RWPE1 (cell line): Measurements from ENCODE around the gene HYAL3.

Source experiments
- CTCF ChIA-PET: fragments of 350-600 bp; sonication (Branson Sonifier 250); formaldehyde crosslinking; extraction: SDS; loops from one replicate; lab custom pipeline; 2021; lab: Yijun Ruan, JAX
- POLR2A ChIA-PET: fragments of 400-600 bp; formaldehyde crosslinking; extraction: SDS; loops from one replicate; lab custom pipeline; 2020; ENCODE audit warnings: antibody characterized with exemption; ENCODE audit not compliant: low non-redundant PET; lab: Yijun Ruan, JAX
- DNase-seq: peaks from one replicate; pipeline ENCODE4 v3.0.0; 2012; ENCODE audit warnings: low spot score
- H3K27ac ChIP-seq: fragments of 450-650 bp; 2 replicates; pipeline ENCODE4 v1.5.1; 2017
- CTCF ChIP-seq: fragments of 450-650 bp; conservative IDR thresholded peaks from 2 replicates; pipeline ENCODE4 v1.5.1; 2017; ENCODE audit warnings: low read depth, mild to moderate bottlenecking

The HYAL3 gene

GRCh38 chr3:50297896-50298725 lies 1.1 kb downstream of the HYAL3 start:
- peak overlapping the region; percentile 93 for H3K27ac ChIP-seq
- no peak for TF ChIP-seq CTCF
- no peak for DNase-seq
- ChIA-PET CTCF (interaction anchor here (0.6 kb wide), 2 partner anchors 35 to 133 kb away, joined by 4 to 6 read pairs; no protein-coding TSS in a partner anchor), POLR2A (interaction anchor here (0.6 kb wide), 1 partner anchor 8 kb away, joined by 7 read pairs; no protein-coding TSS in a partner anchor)

- ChIA-PET CTCF (no interaction called here), POLR2A (no interaction called here)
- no peak for TF ChIP-seq CTCF
- peak overlapping the region; percentile 93 for H3K27ac ChIP-seq
- DNase-seq: no peak
These were observed 1.8 kb downstream of the HYAL3 start for GRCh38 chr3:50297384-50297775.

GRCh38 chr3:50296721-50297383 lies 2.4 kb downstream of the HYAL3 start:
- POLR2A ChIA-PET: no interaction called here
- CTCF ChIA-PET: no interaction called here
- TF ChIP-seq CTCF: no peak
- peak overlapping the region; percentile 93 for H3K27ac ChIP-seq
- no peak for DNase-seq

GRCh38 chr3:50295553-50296431 lies 3.4 kb downstream of the HYAL3 start:
- no peak for DNase-seq
- CTCF ChIA-PET: interaction anchor here (1.5 kb wide), 1 partner anchor 28 kb away, joined by 3 read pairs; no protein-coding TSS in a partner anchor
- peak overlapping the region; percentile 93 for H3K27ac ChIP-seq
- POLR2A ChIA-PET: no interaction called here
- TF ChIP-seq CTCF: no peak

GRCh38 chr3:50294492-50295403 lies 4.5 kb downstream of the HYAL3 start:
- DNase-seq: no peak
- no peak for TF ChIP-seq CTCF
- CTCF ChIA-PET: interaction anchor here (1.5 kb wide), 1 partner anchor 29 kb away, joined by 3 read pairs; no protein-coding TSS in a partner anchor
- H3K27ac ChIP-seq: peak overlapping the region; percentile 93
- POLR2A ChIA-PET: interaction anchor here (0.5 kb wide), 1 partner anchor 34 kb away, joined by 3 read pairs; no protein-coding TSS in a partner anchor
